ENCODE measurements around the gene GAS2L2.

DNA sequence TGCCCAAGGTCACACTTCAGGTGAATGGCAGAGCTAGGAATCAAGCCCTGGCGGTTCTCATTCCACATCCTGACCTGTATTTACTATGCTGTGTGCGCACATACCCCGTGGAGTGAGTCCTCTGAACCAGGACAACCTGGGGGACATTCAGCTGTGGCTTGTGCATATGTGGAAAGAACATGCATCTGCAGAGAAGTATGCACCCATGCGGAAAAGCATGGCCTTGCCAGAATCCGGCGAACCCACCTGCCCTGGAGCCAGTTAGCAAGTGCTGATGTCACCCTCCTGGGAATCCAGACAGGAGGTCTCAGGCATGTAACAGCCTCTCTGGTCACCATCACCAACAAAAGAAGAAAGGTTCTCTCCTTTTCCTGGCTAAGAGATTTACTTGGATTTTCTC is 19.7 kb downstream of the GAS2L2 start:
- TF ChIP-seq, protein P1, sequence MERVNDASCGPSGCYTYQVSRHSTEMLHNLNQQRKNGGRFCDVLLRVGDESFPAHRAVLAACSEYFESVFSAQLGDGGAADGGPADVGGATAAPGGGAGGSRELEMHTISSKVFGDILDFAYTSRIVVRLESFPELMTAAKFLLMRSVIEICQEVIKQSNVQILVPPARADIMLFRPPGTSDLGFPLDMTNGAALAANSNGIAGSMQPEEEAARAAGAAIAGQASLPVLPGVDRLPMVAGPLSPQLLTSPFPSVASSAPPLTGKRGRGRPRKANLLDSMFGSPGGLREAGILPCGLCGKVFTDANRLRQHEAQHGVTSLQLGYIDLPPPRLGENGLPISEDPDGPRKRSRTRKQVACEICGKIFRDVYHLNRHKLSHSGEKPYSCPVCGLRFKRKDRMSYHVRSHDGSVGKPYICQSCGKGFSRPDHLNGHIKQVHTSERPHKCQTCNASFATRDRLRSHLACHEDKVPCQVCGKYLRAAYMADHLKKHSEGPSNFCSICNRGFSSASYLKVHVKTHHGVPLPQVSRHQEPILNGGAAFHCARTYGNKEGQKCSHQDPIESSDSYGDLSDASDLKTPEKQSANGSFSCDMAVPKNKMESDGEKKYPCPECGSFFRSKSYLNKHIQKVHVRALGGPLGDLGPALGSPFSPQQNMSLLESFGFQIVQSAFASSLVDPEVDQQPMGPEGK (CRISPR knock-in tag; IDR thresholded peaks at IDR 0.05; ENCODE audit: borderline replicate concordance) = no peak
- TF ChIP-seq TOX (CRISPR knock-in tag; IDR thresholded peaks at IDR 0.05; ENCODE audit: borderline replicate concordance) = no peak
- no peak for TF ChIP-seq ZC3H10 (CRISPR knock-in tag; IDR thresholded peaks at IDR 0.05)
- no peak for TF ChIP-seq RARB (CRISPR knock-in tag; IDR thresholded peaks at IDR 0.05)
